WTC11 (cell line): ENCODE results near the gene LAS1L. TPM values are rescaled to one million over a fixed set of nuclear protein-coding genes. Genes with fewer than 3 reads are reported as not detected.

Experiments
- ATAC-seq: fragments of 200-7000 bp; cut with Tn5 transposase; 2 replicates; pipeline ENCODE4 v1.10.0; 2021; ENCODE audit warnings: mild to moderate bottlenecking, moderate library complexity
- CTCF ChIA-PET: fragments of 300-600 bp; sonication (Branson Sonifier 250); formaldehyde crosslinking; loops from one replicate; lab custom pipeline; 2021; ENCODE audit warnings: antibody characterized with exemption; lab: Charles Lee
- POLR2A ChIA-PET: fragments of 350-600 bp; sonication (Branson Sonifier 250); formaldehyde crosslinking; loops from one replicate; lab custom pipeline; 2021; ENCODE audit warnings: antibody characterized with exemption; lab: Charles Lee
- DNase-seq: peaks from one replicate; pipeline ENCODE4 v3.0.0; 2021; ENCODE audit warnings: low spot score
- H3K27ac Mint-ChIP-seq: 2 replicates; pipeline ENCODE4 v1.8.0; 2021; ENCODE audit warnings: mixed read lengths
- H3K27me3 Mint-ChIP-seq: 2 replicates; pipeline ENCODE4 v1.8.0; 2021; ENCODE audit warnings: low read depth, mild to moderate bottlenecking, moderate library complexity, mixed read lengths
- H3K36me3 Mint-ChIP-seq: 2 replicates; pipeline ENCODE4 v1.8.0; 2021; ENCODE audit warnings: mixed read lengths
- H3K4me1 Mint-ChIP-seq: 2 replicates; pipeline ENCODE4 v1.8.0; 2022; ENCODE audit warnings: mixed read lengths
- H3K4me3 Mint-ChIP-seq: 2 replicates; pipeline ENCODE4 v1.8.0; 2021; ENCODE audit warnings: mild to moderate bottlenecking, moderate library complexity, mixed read lengths
- H3K9me3 Mint-ChIP-seq: 2 replicates; pipeline ENCODE4 v1.8.0; 2021; ENCODE audit warnings: mixed read lengths
- CTCF ChIP-seq: fragments of 200-600 bp; IDR thresholded peaks from 2 replicates; pipeline ENCODE4 v1.8.0; 2022; ENCODE audit warnings: antibody characterized with exemption
- EMX1 ChIP-seq: fragments of 250-450 bp; sonication (Bioruptor Pico); IDR thresholded peaks from 2 replicates; pipeline ENCODE4 v1.8.0; 2021; ENCODE audit warnings: mild to moderate bottlenecking
- IRF2 ChIP-seq: sonication (generic); formaldehyde crosslinking; IDR thresholded peaks from 2 replicates; pipeline ENCODE4 v1.8.0; 2022; ENCODE audit warnings: low read depth, missing genetic modification reagents, borderline replicate concordance
- RORB ChIP-seq: fragments of 250-450 bp; sonication (Bioruptor Pico); IDR thresholded peaks from 2 replicates; pipeline ENCODE4 v1.9.0; 2021; ENCODE audit warnings: mild to moderate bottlenecking
- SMAD4 ChIP-seq: sonication (generic); formaldehyde crosslinking; IDR thresholded peaks from 2 replicates; pipeline ENCODE4 v1.8.0; 2022; ENCODE audit warnings: mild to moderate bottlenecking, missing genetic modification reagents
- SOX15 ChIP-seq: fragments of 250-450 bp; sonication (Bioruptor Pico); IDR thresholded peaks from 2 replicates; pipeline ENCODE4 v1.9.0; 2021; ENCODE audit warnings: mild to moderate bottlenecking
- ZNF121 ChIP-seq: sonication (generic); formaldehyde crosslinking; IDR thresholded peaks from 2 replicates; pipeline ENCODE4 v1.8.0; 2023; ENCODE audit warnings: missing genetic modification reagents
- total RNA-seq: library from RNA; stranded (reverse); gene quantifications from 3 replicates; pipeline ENCODE4 v1.2.3, GENCODE V29; 2021
- TF ChIP-seq, protein P1 (sequence below): sonication (generic); formaldehyde crosslinking; conservative IDR thresholded peaks from 2 replicates; pipeline ENCODE4 v1.8.1; 2022; ENCODE audit warnings: mild to moderate bottlenecking, missing genetic modification reagents
- TF ChIP-seq, protein P2 (sequence below): sonication (generic); formaldehyde crosslinking; IDR thresholded peaks from 2 replicates; pipeline ENCODE4 v1.8.1; 2023; ENCODE audit warnings: mild to moderate bottlenecking, missing genetic modification reagents, moderate library complexity
- TF ChIP-seq, protein P3 (sequence below): fragments of 250-450 bp; sonication (Bioruptor Pico); IDR thresholded peaks from 2 replicates; pipeline ENCODE4 v2.1.2; 2022; ENCODE audit warnings: mild to moderate bottlenecking, moderate library complexity
- TF ChIP-seq, protein P4 (sequence below): sonication (generic); formaldehyde crosslinking; IDR thresholded peaks from 2 replicates; pipeline ENCODE4 v1.8.1; 2023; ENCODE audit warnings: mild to moderate bottlenecking, missing genetic modification reagents, moderate library complexity
- TF ChIP-seq, protein P5 (sequence below): sonication (generic); formaldehyde crosslinking; IDR thresholded peaks from 2 replicates; pipeline ENCODE4 v1.8.1; 2023; ENCODE audit warnings: mild to moderate bottlenecking, missing genetic modification reagents, borderline replicate concordance

LAS1L gene
- total RNA-seq, 1 experiment from 2014 or later, result 65.1 TPM

DNA sequence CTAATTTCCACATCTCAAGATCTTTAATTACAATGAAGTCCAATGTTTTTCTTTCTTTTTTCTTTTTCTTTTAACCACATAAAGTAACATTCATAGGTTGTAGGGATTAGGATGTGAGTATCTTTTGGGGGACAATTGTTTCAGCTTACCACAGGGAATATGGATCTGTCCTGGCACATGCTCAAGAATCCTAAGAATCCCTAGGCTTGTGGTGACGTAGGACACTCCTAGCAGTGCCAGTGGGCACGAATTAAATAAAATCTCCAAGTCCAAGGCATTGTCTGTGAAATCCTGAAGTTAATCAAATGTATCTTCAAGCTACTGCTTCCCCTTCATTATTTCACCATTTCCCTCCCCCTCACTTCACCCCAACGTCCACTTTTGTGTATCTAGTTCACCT lies 2.6 kb upstream of the LAS1L start:
- ATAC-seq, result no peak
- no peak overlapping the region for H3K4me3 Mint-ChIP-seq
- TF ChIP-seq, protein P1, sequence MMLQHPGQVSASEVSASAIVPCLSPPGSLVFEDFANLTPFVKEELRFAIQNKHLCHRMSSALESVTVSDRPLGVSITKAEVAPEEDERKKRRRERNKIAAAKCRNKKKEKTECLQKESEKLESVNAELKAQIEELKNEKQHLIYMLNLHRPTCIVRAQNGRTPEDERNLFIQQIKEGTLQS (CRISPR knock-in tag), result no peak
- TF ChIP-seq, protein P2, sequence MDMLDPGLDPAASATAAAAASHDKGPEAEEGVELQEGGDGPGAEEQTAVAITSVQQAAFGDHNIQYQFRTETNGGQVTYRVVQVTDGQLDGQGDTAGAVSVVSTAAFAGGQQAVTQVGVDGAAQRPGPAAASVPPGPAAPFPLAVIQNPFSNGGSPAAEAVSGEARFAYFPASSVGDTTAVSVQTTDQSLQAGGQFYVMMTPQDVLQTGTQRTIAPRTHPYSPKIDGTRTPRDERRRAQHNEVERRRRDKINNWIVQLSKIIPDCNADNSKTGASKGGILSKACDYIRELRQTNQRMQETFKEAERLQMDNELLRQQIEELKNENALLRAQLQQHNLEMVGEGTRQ (CRISPR knock-in tag), result no peak
- TF ChIP-seq EMX1 (CRISPR knock-in tag), result no peak
- TF ChIP-seq, protein P3, sequence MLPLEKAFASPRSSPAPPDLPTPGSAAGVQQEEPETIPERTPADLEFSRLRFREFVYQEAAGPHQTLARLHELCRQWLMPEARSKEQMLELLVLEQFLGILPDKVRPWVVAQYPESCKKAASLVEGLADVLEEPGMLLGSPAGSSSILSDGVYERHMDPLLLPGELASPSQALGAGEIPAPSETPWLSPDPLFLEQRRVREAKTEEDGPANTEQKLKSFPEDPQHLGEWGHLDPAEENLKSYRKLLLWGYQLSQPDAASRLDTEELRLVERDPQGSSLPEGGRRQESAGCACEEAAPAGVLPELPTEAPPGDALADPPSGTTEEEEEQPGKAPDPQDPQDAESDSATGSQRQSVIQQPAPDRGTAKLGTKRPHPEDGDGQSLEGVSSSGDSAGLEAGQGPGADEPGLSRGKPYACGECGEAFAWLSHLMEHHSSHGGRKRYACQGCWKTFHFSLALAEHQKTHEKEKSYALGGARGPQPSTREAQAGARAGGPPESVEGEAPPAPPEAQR, result no peak
- TF ChIP-seq, all 79 proteins: peak for 0
- peaks cover 9% of the 10 kb centered on the region for H3K27me3 Mint-ChIP-seq
- H3K9me3 Mint-ChIP-seq, result no peaks in the 10 kb centered on the region
- H3K36me3 Mint-ChIP-seq, result no peaks in the 10 kb centered on the region
- H3K27ac Mint-ChIP-seq, result no peak overlapping the region
- H3K4me1 Mint-ChIP-seq, result peaks cover 9% of the 10 kb centered on the region
- POLR2A ChIA-PET, result no interaction called here
- CTCF ChIA-PET, result no interaction called here
- no peak for DNase-seq

DNA sequence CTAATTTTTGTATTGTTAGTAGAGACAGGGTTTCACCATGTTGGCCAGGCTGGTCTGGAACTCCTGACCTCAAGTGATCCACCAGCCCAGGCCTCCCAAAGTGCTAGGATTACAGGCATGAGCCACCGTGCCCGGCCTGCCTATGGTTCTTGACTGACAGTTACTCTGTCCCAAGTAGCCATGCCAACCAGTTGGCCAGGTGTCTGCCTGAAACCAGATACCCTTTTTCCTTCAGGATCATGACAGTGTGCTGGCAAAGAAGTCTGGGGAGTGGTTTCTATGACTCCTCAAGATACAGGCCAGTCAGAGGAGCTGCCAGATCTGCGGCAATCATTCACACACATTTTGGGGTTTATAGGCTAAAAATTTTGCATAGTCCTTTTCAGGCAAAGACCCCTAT lies 1.7 kb upstream of the LAS1L start:
- Mint-ChIP-seq H3K27ac (no peak overlapping the region), H3K9me3 (no peaks in the 10 kb centered on the region), H3K4me1 (peaks cover 9% of the 10 kb centered on the region), H3K27me3 (peaks cover 9% of the 10 kb centered on the region), H3K36me3 (peaks cover 7% of the 10 kb centered on the region; the same call in 1 of the 2 replicates), H3K4me3 (no peak overlapping the region)
- ATAC-seq, result no peak
- no peak for DNase-seq
- TF ChIP-seq IRF2 (CRISPR knock-in tag) (no peak), ZNF121 (CRISPR knock-in tag) (no peak), SOX15 (CRISPR knock-in tag) (no peak), RORB (no peak), SMAD4 (CRISPR knock-in tag) (no peak)
- POLR2A ChIA-PET, result no interaction called here
- CTCF ChIA-PET, result no interaction called here

- Mint-ChIP-seq H3K27me3 (peaks cover 3% of the 10 kb centered on the region), H3K9me3 (no peaks in the 10 kb centered on the region), H3K36me3 (peaks cover 16% of the 10 kb centered on the region), H3K4me1 (peaks cover 9% of the 10 kb centered on the region), H3K27ac (no peak overlapping the region), H3K4me3 (no peak overlapping the region)
- DNase-seq (no peak), ATAC-seq (no peak)
- CTCF ChIA-PET, result no interaction called here
- POLR2A ChIA-PET, result no interaction called here
- TF ChIP-seq, protein P4, sequence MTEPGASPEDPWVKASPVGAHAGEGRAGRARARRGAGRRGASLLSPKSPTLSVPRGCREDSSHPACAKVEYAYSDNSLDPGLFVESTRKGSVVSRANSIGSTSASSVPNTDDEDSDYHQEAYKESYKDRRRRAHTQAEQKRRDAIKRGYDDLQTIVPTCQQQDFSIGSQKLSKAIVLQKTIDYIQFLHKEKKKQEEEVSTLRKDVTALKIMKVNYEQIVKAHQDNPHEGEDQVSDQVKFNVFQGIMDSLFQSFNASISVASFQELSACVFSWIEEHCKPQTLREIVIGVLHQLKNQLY (CRISPR knock-in tag), result no peak
These were observed 2.6 kb downstream of the LAS1L start for GRCh38 chrX:65532016-65532415.

DNA sequence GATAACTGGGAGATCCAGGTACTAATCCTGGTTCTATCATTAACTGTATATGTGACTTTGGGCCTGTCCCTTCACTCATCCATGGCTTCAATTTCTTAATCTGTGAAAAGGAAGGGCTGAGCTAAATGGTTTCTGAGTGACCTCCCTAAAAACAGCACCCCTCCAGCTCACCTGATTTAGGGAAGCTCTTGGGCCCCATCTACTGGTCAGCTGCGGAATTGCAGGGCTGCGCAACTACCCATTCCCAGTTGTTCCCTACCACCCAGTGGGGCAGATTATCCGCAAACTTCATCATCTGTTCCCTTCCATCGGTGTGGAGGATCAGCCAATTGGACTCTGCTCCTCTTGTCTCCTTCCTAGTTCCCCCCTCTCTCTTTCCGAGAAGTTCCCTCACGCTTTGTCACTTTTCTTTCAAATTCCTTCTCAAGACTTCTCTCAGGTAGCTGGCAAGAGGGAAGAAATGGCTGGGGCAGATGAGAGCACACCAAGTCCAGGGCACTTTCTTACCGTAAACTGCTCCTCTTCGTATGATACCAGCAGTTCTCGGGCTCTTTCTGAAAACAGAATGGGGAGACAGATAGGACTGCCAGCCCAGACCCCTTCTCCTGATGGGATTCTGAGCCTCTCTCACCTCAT lies 5.8 kb downstream of the LAS1L start:
- DNase-seq (peak; percentile 71), ATAC-seq (peak; percentile 83)
- peak; percentile 87 for TF ChIP-seq CTCF
- TF ChIP-seq, protein P5, sequence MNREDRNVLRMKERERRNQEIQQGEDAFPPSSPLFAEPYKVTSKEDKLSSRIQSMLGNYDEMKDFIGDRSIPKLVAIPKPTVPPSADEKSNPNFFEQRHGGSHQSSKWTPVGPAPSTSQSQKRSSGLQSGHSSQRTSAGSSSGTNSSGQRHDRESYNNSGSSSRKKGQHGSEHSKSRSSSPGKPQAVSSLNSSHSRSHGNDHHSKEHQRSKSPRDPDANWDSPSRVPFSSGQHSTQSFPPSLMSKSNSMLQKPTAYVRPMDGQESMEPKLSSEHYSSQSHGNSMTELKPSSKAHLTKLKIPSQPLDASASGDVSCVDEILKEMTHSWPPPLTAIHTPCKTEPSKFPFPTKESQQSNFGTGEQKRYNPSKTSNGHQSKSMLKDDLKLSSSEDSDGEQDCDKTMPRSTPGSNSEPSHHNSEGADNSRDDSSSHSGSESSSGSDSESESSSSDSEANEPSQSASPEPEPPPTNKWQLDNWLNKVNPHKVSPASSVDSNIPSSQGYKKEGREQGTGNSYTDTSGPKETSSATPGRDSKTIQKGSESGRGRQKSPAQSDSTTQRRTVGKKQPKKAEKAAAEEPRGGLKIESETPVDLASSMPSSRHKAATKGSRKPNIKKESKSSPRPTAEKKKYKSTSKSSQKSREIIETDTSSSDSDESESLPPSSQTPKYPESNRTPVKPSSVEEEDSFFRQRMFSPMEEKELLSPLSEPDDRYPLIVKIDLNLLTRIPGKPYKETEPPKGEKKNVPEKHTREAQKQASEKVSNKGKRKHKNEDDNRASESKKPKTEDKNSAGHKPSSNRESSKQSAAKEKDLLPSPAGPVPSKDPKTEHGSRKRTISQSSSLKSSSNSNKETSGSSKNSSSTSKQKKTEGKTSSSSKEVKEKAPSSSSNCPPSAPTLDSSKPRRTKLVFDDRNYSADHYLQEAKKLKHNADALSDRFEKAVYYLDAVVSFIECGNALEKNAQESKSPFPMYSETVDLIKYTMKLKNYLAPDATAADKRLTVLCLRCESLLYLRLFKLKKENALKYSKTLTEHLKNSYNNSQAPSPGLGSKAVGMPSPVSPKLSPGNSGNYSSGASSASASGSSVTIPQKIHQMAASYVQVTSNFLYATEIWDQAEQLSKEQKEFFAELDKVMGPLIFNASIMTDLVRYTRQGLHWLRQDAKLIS (CRISPR knock-in tag), result no peak
- Mint-ChIP-seq H3K27me3 (no peaks in the 10 kb centered on the region), H3K4me1 (peaks cover 9% of the 10 kb centered on the region), H3K4me3 (no peak overlapping the region), H3K9me3 (no peaks in the 10 kb centered on the region), H3K36me3 (peaks cover 27% of the 10 kb centered on the region), H3K27ac (no peak overlapping the region)
- ChIA-PET CTCF (interaction anchor here (0.7 to 1.6 kb wide), 13 partner anchors 12 to 1133 kb away, joined by 3 to 6 read pairs (median 3); partner anchors contain the start of genes MTMR8 and ZC3H12B), POLR2A (no interaction called here)
